Middle frontal gyrus (tissue), 1 donor: ENCODE data around the gene TLCD2.
"Not testable (repeated sequence)": the region's sequence is repeated elsewhere in the genome, so short reads cannot be mapped to it uniquely, and the experiment has no call there.

Experiments used
- DNase-seq: peaks from one replicate; pipeline ENCODE4 v3.0.0-alpha.2; 2015; ENCODE audit warnings: low spot score; ENCODE audit errors: extremely low spot score

TLCD2 gene

GRCh38 chr17:1718362-1719165 is 8.4 kb upstream of the TLCD2 start:
- no peak for DNase-seq

DNA sequence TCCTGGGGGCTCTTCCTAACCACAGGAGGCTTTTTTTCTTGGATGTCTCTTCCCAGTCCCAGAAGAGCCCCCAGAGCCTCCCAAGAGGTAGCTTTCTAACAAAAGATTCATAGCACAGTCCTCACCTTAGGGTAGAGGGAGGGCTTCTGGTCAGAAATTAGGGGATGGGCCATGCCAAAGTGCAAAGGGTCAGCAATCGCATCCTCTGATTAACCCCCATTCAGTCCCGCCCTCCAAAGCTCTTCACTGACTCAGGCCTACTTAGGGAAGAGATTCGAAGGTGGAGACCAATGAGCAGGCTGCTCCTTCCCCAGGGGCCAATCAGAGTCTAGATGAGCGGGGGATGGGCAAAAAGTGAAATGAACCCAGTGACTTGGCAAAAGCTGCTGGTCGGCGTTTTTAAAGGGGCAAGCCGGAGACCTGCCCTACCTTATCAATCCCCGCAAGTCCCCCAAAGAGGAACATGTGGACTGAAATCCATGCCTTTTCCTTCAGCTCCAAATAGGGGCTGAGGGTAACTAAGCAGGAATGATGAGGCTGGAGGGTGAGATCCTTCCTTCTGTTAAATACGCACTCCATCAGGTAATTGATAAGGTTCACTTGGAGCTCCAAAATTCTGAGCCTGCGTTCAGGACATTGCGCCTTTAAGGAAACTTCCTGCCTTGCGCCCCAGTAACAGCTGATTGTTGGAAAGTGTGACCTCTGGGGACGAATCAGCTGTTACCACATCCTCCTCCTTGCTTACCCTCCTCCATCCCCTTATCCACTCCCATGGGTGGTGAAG is 6.9 kb upstream of the TLCD2 start:
- peak; percentile 90 for DNase-seq

- peak; percentile 100 for DNase-seq
Measured at GRCh38 chr17:1716076-1716911, 6.1 kb upstream of the TLCD2 start.

DNA sequence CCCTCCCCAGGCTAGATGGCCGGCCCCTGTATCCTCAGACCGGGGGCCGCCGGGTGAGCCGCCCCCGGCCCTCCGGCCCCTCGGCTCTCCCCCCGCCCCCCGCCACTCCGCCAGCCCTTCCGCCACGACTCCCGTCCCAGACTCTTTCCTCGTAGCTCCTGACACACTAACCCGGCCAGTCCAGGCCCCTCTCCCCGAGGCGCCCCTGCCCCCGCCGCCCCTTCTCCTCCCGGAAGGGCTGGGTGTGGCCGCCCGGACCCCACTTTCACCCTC is 5.6 kb upstream of the TLCD2 start:
- no peak for DNase-seq

GRCh38 chr17:1714980-1715802 is 5.0 kb upstream of the TLCD2 start:
- DNase-seq = no peak

DNA sequence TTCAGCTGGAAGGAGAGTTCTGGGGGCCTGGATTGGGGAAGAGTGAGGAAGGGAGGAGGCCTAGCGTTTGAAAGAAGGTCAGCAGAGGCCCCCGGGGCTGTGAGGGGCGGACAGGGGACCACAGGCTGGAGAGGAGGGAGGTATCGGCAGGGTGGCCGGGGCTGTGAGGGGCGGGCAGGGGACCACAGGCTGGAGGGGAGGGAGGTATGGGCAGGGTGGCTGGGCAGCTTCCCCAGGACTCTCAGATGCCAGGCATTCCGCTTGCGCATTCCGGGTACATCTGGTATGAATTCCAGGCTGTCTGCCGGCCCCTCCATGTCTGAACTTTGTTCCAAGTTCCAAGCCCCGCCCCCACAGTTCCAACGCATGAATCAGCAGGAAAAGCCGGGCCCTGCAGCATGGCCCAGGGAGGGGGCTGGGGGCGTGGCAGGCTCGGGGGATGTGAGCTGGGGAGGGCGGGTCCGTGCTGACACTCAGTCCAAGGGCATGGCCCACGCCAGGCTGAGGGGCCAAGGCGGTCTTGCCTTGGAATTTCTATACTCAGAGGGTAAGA is 4.3 kb upstream of the TLCD2 start:
- peak; percentile 51 for DNase-seq

- no peak for DNase-seq
Measured at GRCh38 chr17:1713878-1714426, 3.8 kb upstream of the TLCD2 start.

GRCh38 chr17:1713160-1713877 is 3.1 kb upstream of the TLCD2 start:
- no peak for DNase-seq

DNA sequence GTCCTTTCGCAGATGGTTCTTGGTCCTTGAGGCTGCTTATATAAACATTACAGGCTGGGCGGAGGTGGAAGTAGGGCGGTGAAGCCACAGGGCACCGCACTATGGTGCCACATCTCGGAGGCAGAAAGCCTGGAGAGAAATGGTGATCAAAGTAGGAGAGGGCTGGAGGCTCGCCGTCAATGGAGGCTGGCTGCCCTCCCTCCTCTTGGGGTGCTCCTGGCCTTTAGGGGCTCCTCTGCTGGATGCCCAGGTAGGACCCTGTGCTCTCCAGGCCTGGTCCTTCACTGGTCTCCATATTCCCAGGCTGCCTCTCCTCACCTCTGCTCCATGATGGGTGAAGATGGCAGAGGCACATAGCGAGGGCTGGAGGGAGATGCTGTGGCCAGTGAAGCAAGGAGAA is 2.1 kb upstream of the TLCD2 start:
- DNase-seq = no peak

GRCh38 chr17:1711804-1712203 is 1.6 kb upstream of the TLCD2 start:
- no peak for DNase-seq

DNA sequence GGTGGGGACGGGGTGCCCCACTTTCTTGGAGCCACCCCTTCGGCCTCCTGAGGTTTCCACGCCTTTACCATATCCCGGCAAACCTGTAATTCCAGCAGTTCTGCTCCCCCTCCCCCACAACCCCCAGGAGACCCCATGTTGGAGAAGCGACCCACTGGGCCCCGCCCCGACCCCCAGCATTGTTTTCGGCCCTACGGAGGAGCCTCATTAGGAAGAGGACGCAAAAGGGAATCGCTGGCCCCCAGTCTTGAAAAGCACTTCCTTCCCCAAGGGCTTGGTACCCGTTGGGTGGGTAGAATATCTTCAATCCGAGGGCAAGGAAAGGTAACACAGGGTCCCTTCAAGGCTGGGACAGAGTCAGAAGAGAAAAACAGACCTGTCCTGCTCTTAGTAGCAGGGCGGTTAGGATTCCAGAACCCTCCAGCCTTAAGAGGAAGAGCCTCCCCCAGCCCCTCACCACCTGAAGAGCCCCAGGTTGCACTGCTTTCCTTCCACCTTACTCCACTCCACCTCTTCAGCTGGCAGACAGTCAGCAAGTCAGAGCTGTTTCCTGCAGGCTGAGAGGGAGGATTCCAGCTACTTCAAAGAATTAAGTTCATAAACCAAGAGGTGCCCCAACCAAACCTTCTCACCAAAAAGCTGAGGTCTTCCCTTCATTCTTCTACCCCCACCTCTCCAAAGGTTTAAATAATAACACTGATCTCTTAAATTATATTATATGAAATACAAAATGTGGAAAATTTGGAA is 803 bp upstream of the TLCD2 start:
- DNase-seq = no peak

GRCh38 chr17:1709403-1709951 is 700 bp downstream of the TLCD2 start:
- DNase-seq = no peak

- DNase-seq = not testable (repeated sequence)
Measured at GRCh38 chr17:1708791-1709346, 1.3 kb downstream of the TLCD2 start.

DNA sequence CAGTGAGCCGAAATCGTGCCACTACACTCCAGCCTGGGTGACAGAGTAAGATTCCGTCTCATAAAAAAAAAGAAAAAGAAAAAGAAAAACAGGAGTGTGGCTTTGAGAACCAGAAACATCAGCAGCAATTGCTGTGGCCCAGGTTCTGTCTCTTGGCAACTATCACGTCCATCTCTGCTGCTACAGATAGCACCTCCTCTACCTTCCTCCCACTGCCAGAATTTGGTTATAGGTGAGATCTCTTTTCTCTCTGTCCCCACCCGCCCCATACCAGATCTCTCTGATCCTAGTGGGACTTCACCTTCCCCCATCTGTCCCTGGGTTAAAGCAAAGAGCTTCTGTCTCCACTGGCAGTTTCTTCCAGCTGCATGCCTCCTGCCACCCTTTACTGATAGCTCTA is 3.1 kb downstream of the TLCD2 start:
- no peak for DNase-seq

GRCh38 chr17:1705004-1705403 is 5.2 kb downstream of the TLCD2 start:
- no peak for DNase-seq

- DNase-seq = no peak
Measured at GRCh38 chr17:1703063-1703462, 7.1 kb downstream of the TLCD2 start.

DNA sequence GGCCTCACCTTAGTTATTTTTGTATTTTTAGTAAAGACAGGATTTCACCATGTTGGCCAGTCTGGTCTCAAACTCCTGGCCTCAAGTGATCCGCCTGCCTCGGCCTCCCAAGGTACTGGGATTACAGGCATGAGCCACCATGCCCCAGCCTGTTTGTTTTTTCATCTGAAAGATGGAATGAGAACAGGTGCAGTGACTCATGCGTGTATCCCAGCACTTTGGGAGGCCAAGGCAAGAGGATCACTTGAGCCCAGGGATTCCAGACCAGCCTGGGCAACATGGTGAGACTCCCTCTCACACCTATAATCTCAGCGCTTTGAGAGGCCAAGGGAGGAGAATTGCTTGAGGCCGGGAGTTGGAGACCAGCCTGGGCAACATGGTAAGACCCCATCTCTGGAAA is 10.3 kb downstream of the TLCD2 start:
- DNase-seq = not testable (repeated sequence)

GRCh38 chr17:1697681-1698080 is 12.5 kb downstream of the TLCD2 start:
- no peak for DNase-seq

DNA sequence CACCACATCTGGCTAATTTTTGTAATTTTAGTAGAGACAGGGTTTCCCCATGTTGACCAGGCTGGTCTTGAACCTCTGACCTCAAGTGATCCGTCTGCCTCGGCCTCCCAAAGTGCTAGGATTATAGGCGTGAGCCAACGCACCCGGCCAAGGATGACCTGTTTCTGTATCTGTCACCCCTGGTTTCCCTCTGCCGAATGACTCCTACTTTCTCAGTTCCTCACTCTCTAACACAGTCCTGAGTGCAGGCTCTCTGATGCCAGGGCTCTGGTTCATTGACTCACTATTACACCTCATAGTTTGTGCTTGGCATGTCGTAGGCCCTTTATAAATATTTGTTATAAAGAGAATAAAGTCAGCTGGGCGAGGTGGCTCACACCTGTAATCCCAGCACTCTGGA is 14.8 kb downstream of the TLCD2 start:
- no peak for DNase-seq
